H1 (cell line): Measurements from ENCODE around the gene TPSD1.

Source experiments
- ATF3 ChIP-seq: IDR thresholded peaks from 2 replicates; pipeline ENCODE4 v1.6.1; 2011; ENCODE audit warnings: low read depth, mild to moderate bottlenecking, low read length; ENCODE audit not compliant: insufficient read depth
- CREB1 ChIP-seq: IDR thresholded peaks from 2 replicates; pipeline ENCODE4 v1.6.1; 2012; ENCODE audit warnings: inconsistent platforms
- CTCF ChIP-seq, 3 experiments: IDR thresholded peaks; 1 replicate in 2 of 3; 2 replicates in 1 of 3; pipeline versions ENCODE4 v1.5.1 to v1.6.1; 2011; ENCODE audit warnings: low read length in 3 of 3, mild to moderate bottlenecking in 3 of 3, inconsistent platforms in 2 of 3, low read depth in 1 of 3, moderate library complexity in 1 of 3; ENCODE audit not compliant: insufficient read depth in 1 of 3; ENCODE audit errors: control extremely low read depth in 1 of 3
- MAX ChIP-seq: IDR thresholded peaks from 2 replicates; pipeline ENCODE4 v1.6.1; 2012; ENCODE audit warnings: inconsistent platforms
- PHF8 ChIP-seq: fragments of 200-600 bp; sonication (generic); conservative IDR thresholded peaks from 2 replicates; pipeline ENCODE4 v1.7.1; 2012; ENCODE audit warnings: low read depth, mild to moderate bottlenecking, inconsistent platforms, low read length, moderate library complexity
- POLR2A ChIP-seq, 2 experiments: IDR thresholded peaks; 1 replicate in 1 of 2; 2 replicates in 1 of 2; pipeline ENCODE4 v1.6.1; 2011; ENCODE audit warnings: low read depth in 2 of 2, low read length in 2 of 2, mild to moderate bottlenecking in 2 of 2; ENCODE audit errors: control extremely low read depth in 1 of 2
- POLR2AphosphoS5 ChIP-seq: IDR thresholded peaks from 2 replicates; pipeline ENCODE4 v1.6.1; 2011; ENCODE audit warnings: low read depth, low read length

GRCh38 chr16:1280783-1281182 is 24.9 kb downstream of the TPSD1 start:
- TF ChIP-seq POLR2A (IDR thresholded peaks at IDR 0.05; ENCODE audit: control extremely low read depth in 1 of 2, low read depth in 2 of 2, low read length in 2 of 2) (no peak), MAX (no peak), CTCF (IDR thresholded peaks at IDR 0.05; ENCODE audit: control extremely low read depth in 1 of 3, insufficient read depth in 1 of 3, low read depth in 1 of 3, low read length in 3 of 3) (no peak), POLR2AphosphoS5 (no peak), PHF8 (no peak), CREB1 (no peak), ATF3 (no peak)
